HCT116 (cell line): ENCODE results near the gene UBE2H. TPM values are rescaled to one million over a fixed set of nuclear protein-coding genes. Genes with fewer than 3 reads are reported as not detected.

ENCODE experiments used
- ATAC-seq: fragments of 200-7000 bp; cut with Tn5 transposase; 2 replicates; pipeline ENCODE4 v1.9.1; 2020; ENCODE audit warnings: mild to moderate bottlenecking, moderate library complexity
- BruUV-seq: library from RNA; stranded (reverse); fragments of 400-500 nt; replicated peaks from 2 replicates; lab custom pipeline; 2021; lab: Mats Ljungman, UMichigan
- CTCF ChIA-PET: fragments of 300-600 bp; sonication (Branson Sonifier 250); formaldehyde crosslinking; loops from one replicate; lab custom pipeline; 2021; ENCODE audit warnings: antibody characterized with exemption; lab: Charles Lee
- POLR2A ChIA-PET: fragments of 300-600, 350-600 bp; sonication (Branson Sonifier 250); formaldehyde crosslinking; loops from one replicate; lab custom pipeline; 2021; ENCODE audit warnings: antibody characterized with exemption; lab: Charles Lee
- RAD21 ChIA-PET, 2 experiments: fragments of 300-600 bp; sonication (Branson Sonifier 250); formaldehyde crosslinking; loops; one replicate each; lab custom pipeline; 2023; ENCODE audit warnings: low total read pairs in 2 of 2; ENCODE audit not compliant: uncharacterized antibody in 2 of 2, unreplicated experiment in 2 of 2, low non-redundant PET in 1 of 2; lab: Charles Lee
- DNase-seq: peaks from one replicate; pipeline ENCODE4 v3.0.0-alpha.2; 2010; ENCODE audit warnings: low read depth, low spot score
- H2AFZ ChIP-seq: fragments of 200-600 bp; shearing (Covaris generic), sonication (generic); 2 replicates; pipeline ENCODE4 v1.6.1; 2017; ENCODE audit warnings: low read depth, mixed run types, mixed read lengths, antibody characterized with exemption, low read length; ENCODE audit not compliant: poor library complexity, severe bottlenecking
- H3K27ac ChIP-seq: 2 replicates; pipeline ENCODE4 v1.5.1; 2012; ENCODE audit warnings: low read depth, low read length
- H3K27me3 ChIP-seq: fragments of 200-600 bp; sonication (generic); 2 replicates; pipeline ENCODE4 v1.6.1; 2016; ENCODE audit warnings: mixed run types, low read length, mixed read lengths; ENCODE audit not compliant: insufficient read depth
- H3K36me3 ChIP-seq, 2 experiments: fragments of 200-500 bp in 1 of 2; fragments of 200-600 bp in 1 of 2; sonication (Bioruptor generic) in 1 of 2; sonication (generic) in 1 of 2; 2 replicates each; pipeline versions ENCODE4 v1.5.1 to v1.6.1; 2014 to 2016; ENCODE audit warnings: low read length in 2 of 2, inconsistent platforms in 1 of 2, mixed read lengths in 1 of 2, mixed run types in 1 of 2; ENCODE audit not compliant: insufficient read depth in 2 of 2, control insufficient read depth in 1 of 2
- H3K4me1 ChIP-seq, 2 experiments: fragments of 200-600 bp in 1 of 2; sonication (generic) in 1 of 2; 2 replicates each; pipeline versions ENCODE4 v1.5.1 to v1.6.1; 2012 to 2017; ENCODE audit warnings: low read length in 2 of 2, inconsistent platforms in 1 of 2, mild to moderate bottlenecking in 1 of 2, mixed read lengths in 1 of 2, mixed run types in 1 of 2, moderate library complexity in 1 of 2; ENCODE audit not compliant: insufficient read depth in 2 of 2, control insufficient read depth in 1 of 2
- H3K4me2 ChIP-seq: fragments of 200-600 bp; sonication (generic); 2 replicates; pipeline ENCODE4 v1.6.1; 2017; ENCODE audit warnings: mixed run types, low read length, mixed read lengths
- H3K4me3 ChIP-seq, 2 experiments: fragments of 200-600 bp in 1 of 2; sonication (generic) in 1 of 2; replicated peaks in 1 of 2; 2 replicates each; pipeline ENCODE4 v1.5.1; 2011 to 2016; ENCODE audit warnings: low read length in 2 of 2, control low read depth in 1 of 2, low read depth in 1 of 2, mild to moderate bottlenecking in 1 of 2, mixed read lengths in 1 of 2, mixed run types in 1 of 2
- H3K79me2 ChIP-seq: fragments of 200-600 bp; sonication (generic); 2 replicates; pipeline ENCODE4 v1.6.1; 2017; ENCODE audit warnings: mild to moderate bottlenecking, mixed run types, low read length, moderate library complexity, mixed read lengths; ENCODE audit not compliant: insufficient read depth
- H3K9ac ChIP-seq: fragments of 200-600 bp; sonication (generic); 2 replicates; pipeline ENCODE4 v1.6.1; 2016; ENCODE audit warnings: low read length, mixed read lengths
- H3K9me2 ChIP-seq: fragments of 200-600 bp; sonication (generic), shearing (Covaris generic); 2 replicates; pipeline ENCODE4 v1.6.1; 2017; ENCODE audit warnings: mixed run types, mild to moderate bottlenecking, moderate library complexity; ENCODE audit not compliant: insufficient read depth
- H3K9me3 ChIP-seq, 2 experiments: fragments of 200-500 bp in 1 of 2; fragments of 200-600 bp in 1 of 2; sonication (Bioruptor generic) in 1 of 2; sonication (generic) in 1 of 2; 2 replicates each; pipeline ENCODE4 v1.6.1; 2014 to 2017; ENCODE audit warnings: low read length in 2 of 2, mixed read lengths in 2 of 2, inconsistent platforms in 1 of 2, low read depth in 1 of 2, mild to moderate bottlenecking in 1 of 2, mixed run types in 1 of 2, moderate library complexity in 1 of 2; ENCODE audit not compliant: control insufficient read depth in 1 of 2, insufficient read depth in 1 of 2
- H4K20me1 ChIP-seq: fragments of 200-600 bp; sonication (generic), shearing (Covaris generic); 2 replicates; pipeline ENCODE4 v1.6.1; 2017; ENCODE audit warnings: mixed run types, mild to moderate bottlenecking, moderate library complexity; ENCODE audit not compliant: insufficient read depth
- ATF3 ChIP-seq: IDR thresholded peaks from 2 replicates; pipeline ENCODE4 v1.6.1; 2012
- CBX3 ChIP-seq: IDR thresholded peaks from 2 replicates; pipeline ENCODE4 v1.6.1; 2012; ENCODE audit warnings: low read depth
- CEBPB ChIP-seq: IDR thresholded peaks from 2 replicates; pipeline ENCODE4 v1.6.1; 2012; ENCODE audit warnings: low read depth
- EGR1 ChIP-seq: IDR thresholded peaks from 2 replicates; pipeline ENCODE4 v1.6.1; 2012; ENCODE audit warnings: low read depth
- ELF1 ChIP-seq: IDR thresholded peaks from 2 replicates; pipeline ENCODE4 v1.6.1; 2012; ENCODE audit warnings: low read depth, borderline replicate concordance
- EZH2 ChIP-seq: fragments of 200-600 bp; sonication (generic); IDR thresholded peaks from 2 replicates; pipeline ENCODE4 v1.6.1; 2017; ENCODE audit warnings: antibody characterized with exemption, mixed run types
- EZH2phosphoT487 ChIP-seq: fragments of 200-600 bp; IDR thresholded peaks from 2 replicates; pipeline ENCODE4 v1.6.1; 2018; ENCODE audit warnings: antibody characterized with exemption, borderline replicate concordance
- FOSL1 ChIP-seq: IDR thresholded peaks from 2 replicates; pipeline ENCODE4 v1.6.1; 2012; ENCODE audit warnings: low read depth
- JUND ChIP-seq: IDR thresholded peaks from 2 replicates; pipeline ENCODE4 v1.6.1; 2012
- MAX ChIP-seq: IDR thresholded peaks from 2 replicates; pipeline ENCODE4 v1.6.1; 2012
- POLR2A ChIP-seq: IDR thresholded peaks from 2 replicates; pipeline ENCODE4 v1.7.0; 2011; ENCODE audit warnings: borderline replicate concordance; ENCODE audit not compliant: insufficient read depth, insufficient read length; ENCODE audit errors: extremely low read depth
- POLR2AphosphoS5 ChIP-seq: IDR thresholded peaks from 2 replicates; pipeline ENCODE4 v1.6.1; 2011; ENCODE audit warnings: mild to moderate bottlenecking, low read depth, low read length, moderate library complexity
- RAD21 ChIP-seq: IDR thresholded peaks from 2 replicates; pipeline ENCODE4 v1.6.1; 2012; ENCODE audit warnings: low read depth, mild to moderate bottlenecking
- SIN3A ChIP-seq: IDR thresholded peaks from 2 replicates; pipeline ENCODE4 v1.6.1; 2012; ENCODE audit warnings: low read depth
- SP1 ChIP-seq: IDR thresholded peaks from 2 replicates; pipeline ENCODE4 v1.6.1; 2012; ENCODE audit warnings: low read depth
- SRF ChIP-seq: IDR thresholded peaks from 2 replicates; pipeline ENCODE4 v1.6.1; 2012; ENCODE audit warnings: low read depth
- TCF7L2 ChIP-seq: IDR thresholded peaks from 2 replicates; pipeline ENCODE4 v1.7.0; 2011; ENCODE audit warnings: borderline replicate concordance, inconsistent platforms; ENCODE audit not compliant: insufficient read depth, insufficient read length; ENCODE audit errors: extremely low read depth
- YY1 ChIP-seq: IDR thresholded peaks from 2 replicates; pipeline ENCODE4 v1.6.1; 2011; ENCODE audit warnings: low read length, low read depth, moderate library complexity, mild to moderate bottlenecking; ENCODE audit not compliant: insufficient replicate concordance; ENCODE audit errors: extremely low read depth
- ZFX ChIP-seq: fragments of 450-650 bp; IDR thresholded peaks from 2 replicates; pipeline ENCODE4 v1.6.1; 2017
- ZNF274 ChIP-seq: fragments of 200-500 bp; sonication (Bioruptor generic); IDR thresholded peaks from 2 replicates; pipeline ENCODE4 v1.6.1; 2014; ENCODE audit warnings: mild to moderate bottlenecking, low read depth, low read length, inconsistent platforms
- intact Hi-C: fragments of 100-400 bp; cut with micrococcal nuclease; formaldehyde crosslinking; loops from 2 replicates; pipeline ENCODE4 v1.10.0; 2022
- total RNA-seq: library from RNA; stranded (reverse); gene quantifications from one replicate; pipeline ENCODE4 v1.2.1, GENCODE V29; 2021; ENCODE audit not compliant: unreplicated experiment
- TF ChIP-seq, protein P1 (sequence below): IDR thresholded peaks from 2 replicates; pipeline ENCODE4 v1.6.1; 2012; ENCODE audit warnings: low read depth
- TF ChIP-seq, protein P2 (sequence below), 3 experiments: fragments of 200-600 bp in 1 of 3; sonication (generic) in 1 of 3; IDR thresholded peaks in 2 of 3; conservative IDR thresholded peaks in 1 of 3; 2 replicates each; pipeline ENCODE4 v1.5.1; 2012 to 2017; ENCODE audit warnings: low read depth in 2 of 3, low read length in 2 of 3, antibody characterized with exemption in 1 of 3, borderline replicate concordance in 1 of 3, control low read depth in 1 of 3, mild to moderate bottlenecking in 1 of 3, mixed read lengths in 1 of 3, mixed run types in 1 of 3, moderate library complexity in 1 of 3; ENCODE audit not compliant: insufficient read depth in 1 of 3

The UBE2H gene
- total RNA-seq, 1 experiment from 2014 or later, result 117 TPM

DNA sequence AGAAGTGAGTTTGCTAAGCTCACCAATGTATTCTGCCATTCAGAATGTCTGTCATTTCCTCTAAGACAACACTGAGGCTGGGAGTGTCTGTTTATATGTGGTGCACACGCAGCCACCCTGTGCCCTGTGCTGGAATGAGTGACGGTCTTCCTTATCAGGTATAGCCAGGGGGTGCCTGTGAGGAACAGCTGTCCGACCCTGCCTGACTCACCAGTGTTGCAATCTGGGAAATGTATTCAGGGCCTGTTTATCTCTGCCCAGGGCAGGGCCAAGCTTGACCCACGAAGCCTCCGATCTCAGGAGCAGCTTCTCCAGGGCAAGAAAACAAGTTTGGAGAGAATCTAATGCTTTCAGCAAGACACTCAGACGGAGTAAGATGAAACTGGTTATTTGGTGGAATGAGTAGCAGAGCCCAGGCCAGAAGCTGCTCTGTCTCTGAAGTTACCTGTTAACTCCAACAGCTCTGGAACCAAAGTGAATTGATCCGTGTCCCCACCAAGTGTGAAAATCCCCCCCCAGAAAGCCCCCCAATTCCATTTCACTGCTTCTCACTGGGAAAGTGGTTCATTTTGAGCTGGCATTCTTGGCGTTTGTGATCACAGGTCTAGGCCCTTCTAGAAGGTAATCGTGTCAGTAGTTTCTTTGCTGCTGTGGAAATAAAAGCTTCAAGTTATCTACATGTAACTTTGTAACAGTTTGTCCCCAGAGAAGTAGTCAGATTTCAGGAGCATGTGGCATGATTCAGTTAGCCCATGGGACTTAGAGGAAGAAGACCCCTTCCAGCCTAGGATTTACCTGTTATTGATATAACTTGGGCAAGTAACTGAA lies 6.1 kb upstream of the UBE2H start:
- peak overlapping the region; percentile 62 for H3K27ac ChIP-seq
- ATAC-seq (peak; percentile 91), DNase-seq (peak; percentile 69)
- intact Hi-C loops, result no loop called here
- peak overlapping the region; percentile 39 for H3K9ac ChIP-seq
- H3K9me2 ChIP-seq, result no peaks in the 10 kb centered on the region
- no peaks in the 10 kb centered on the region for H3K36me3 ChIP-seq
- BruUV-seq, result TSS peak; percentile 82
- no peaks in the 10 kb centered on the region for H3K27me3 ChIP-seq
- ChIA-PET CTCF (no interaction called here), POLR2A (interaction anchor here (1.5 to 2.0 kb wide), 4 partner anchors 10 to 50 kb away, joined by 3 to 8 read pairs (median 5); no protein-coding TSS in a partner anchor), RAD21 (interaction anchor here in 1 of 2 experiments (1.8 kb wide), 1 partner anchor 50 kb away, joined by 6 read pairs; no protein-coding TSS in a partner anchor)
- no peak overlapping the region for H3K4me3 ChIP-seq
- peaks cover 28 to 42% of the 10 kb centered on the region in 2 experiments for H3K4me1 ChIP-seq
- no peaks in the 10 kb centered on the region for H3K9me3 ChIP-seq
- H3K4me2 ChIP-seq, result peak overlapping the region; percentile 53
- peak overlapping the region; percentile 34 for H2AFZ ChIP-seq
- no peaks in the 10 kb centered on the region for H4K20me1 ChIP-seq
- no peaks in the 10 kb centered on the region for H3K79me2 ChIP-seq
- TF ChIP-seq ZFX, result peak; percentile 35; the same call in 1 of the 2 replicates
- TF ChIP-seq YY1, result no peak
- TF ChIP-seq ATF3, result no peak
- TF ChIP-seq ZNF274, result no peak
- 0 out of 2 replicates have a peak, but pooled peaks have one; percentile 13 for TF ChIP-seq RAD21
- TF ChIP-seq POLR2AphosphoS5, result peak; percentile 71
- peak; percentile 98 for TF ChIP-seq CEBPB
- peak; percentile 84 for TF ChIP-seq FOSL1
- TF ChIP-seq JUND, result peak; percentile 91
- peak; percentile 97 for TF ChIP-seq CBX3
- TF ChIP-seq SRF, result peak; percentile 89
- TF ChIP-seq, protein P1, sequence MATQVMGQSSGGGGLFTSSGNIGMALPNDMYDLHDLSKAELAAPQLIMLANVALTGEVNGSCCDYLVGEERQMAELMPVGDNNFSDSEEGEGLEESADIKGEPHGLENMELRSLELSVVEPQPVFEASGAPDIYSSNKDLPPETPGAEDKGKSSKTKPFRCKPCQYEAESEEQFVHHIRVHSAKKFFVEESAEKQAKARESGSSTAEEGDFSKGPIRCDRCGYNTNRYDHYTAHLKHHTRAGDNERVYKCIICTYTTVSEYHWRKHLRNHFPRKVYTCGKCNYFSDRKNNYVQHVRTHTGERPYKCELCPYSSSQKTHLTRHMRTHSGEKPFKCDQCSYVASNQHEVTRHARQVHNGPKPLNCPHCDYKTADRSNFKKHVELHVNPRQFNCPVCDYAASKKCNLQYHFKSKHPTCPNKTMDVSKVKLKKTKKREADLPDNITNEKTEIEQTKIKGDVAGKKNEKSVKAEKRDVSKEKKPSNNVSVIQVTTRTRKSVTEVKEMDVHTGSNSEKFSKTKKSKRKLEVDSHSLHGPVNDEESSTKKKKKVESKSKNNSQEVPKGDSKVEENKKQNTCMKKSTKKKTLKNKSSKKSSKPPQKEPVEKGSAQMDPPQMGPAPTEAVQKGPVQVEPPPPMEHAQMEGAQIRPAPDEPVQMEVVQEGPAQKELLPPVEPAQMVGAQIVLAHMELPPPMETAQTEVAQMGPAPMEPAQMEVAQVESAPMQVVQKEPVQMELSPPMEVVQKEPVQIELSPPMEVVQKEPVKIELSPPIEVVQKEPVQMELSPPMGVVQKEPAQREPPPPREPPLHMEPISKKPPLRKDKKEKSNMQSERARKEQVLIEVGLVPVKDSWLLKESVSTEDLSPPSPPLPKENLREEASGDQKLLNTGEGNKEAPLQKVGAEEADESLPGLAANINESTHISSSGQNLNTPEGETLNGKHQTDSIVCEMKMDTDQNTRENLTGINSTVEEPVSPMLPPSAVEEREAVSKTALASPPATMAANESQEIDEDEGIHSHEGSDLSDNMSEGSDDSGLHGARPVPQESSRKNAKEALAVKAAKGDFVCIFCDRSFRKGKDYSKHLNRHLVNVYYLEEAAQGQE, result no peak
- no peak for TF ChIP-seq EZH2
- peak; percentile 87 for TF ChIP-seq MAX
- TF ChIP-seq, protein P2, sequence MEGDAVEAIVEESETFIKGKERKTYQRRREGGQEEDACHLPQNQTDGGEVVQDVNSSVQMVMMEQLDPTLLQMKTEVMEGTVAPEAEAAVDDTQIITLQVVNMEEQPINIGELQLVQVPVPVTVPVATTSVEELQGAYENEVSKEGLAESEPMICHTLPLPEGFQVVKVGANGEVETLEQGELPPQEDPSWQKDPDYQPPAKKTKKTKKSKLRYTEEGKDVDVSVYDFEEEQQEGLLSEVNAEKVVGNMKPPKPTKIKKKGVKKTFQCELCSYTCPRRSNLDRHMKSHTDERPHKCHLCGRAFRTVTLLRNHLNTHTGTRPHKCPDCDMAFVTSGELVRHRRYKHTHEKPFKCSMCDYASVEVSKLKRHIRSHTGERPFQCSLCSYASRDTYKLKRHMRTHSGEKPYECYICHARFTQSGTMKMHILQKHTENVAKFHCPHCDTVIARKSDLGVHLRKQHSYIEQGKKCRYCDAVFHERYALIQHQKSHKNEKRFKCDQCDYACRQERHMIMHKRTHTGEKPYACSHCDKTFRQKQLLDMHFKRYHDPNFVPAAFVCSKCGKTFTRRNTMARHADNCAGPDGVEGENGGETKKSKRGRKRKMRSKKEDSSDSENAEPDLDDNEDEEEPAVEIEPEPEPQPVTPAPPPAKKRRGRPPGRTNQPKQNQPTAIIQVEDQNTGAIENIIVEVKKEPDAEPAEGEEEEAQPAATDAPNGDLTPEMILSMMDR (IDR thresholded peaks at IDR 0.05 in 2 of 3, conservative IDR thresholded peaks at IDR 0.05 in 1 of 3; ENCODE audit: borderline replicate concordance in 1 of 3, insufficient read depth in 1 of 3, low read depth in 2 of 3, low read length in 2 of 3), result no peak
- TF ChIP-seq EZH2phosphoT487, result no peak
- peak; percentile 85 for TF ChIP-seq SP1
- peak; percentile 51; the same call in 1 of the 2 replicates for TF ChIP-seq SIN3A
- no peak for TF ChIP-seq POLR2A
- TF ChIP-seq TCF7L2, result no peak
- no peak for TF ChIP-seq ELF1
- TF ChIP-seq EGR1, result 0 out of 2 replicates have a peak, but pooled peaks have one; percentile 1
